NCI-H460 (cell line): ENCODE measurements around the gene VSIG10. TPM values are rescaled to one million over a fixed set of nuclear protein-coding genes. Genes with fewer than 3 reads are reported as not detected.
"Not testable (repeated sequence)": the region's sequence is repeated elsewhere in the genome, so short reads cannot be mapped to it uniquely, and the experiment has no call there.

Experiments
- DNase-seq: peaks from one replicate; pipeline ENCODE4 v3.0.0-alpha.2; 2016; ENCODE audit warnings: low read depth; ENCODE audit errors: extremely low read depth
- small RNA-seq, 2 experiments: library from RNA; depleted of rRNA; stranded (forward); fragments of <200 nt; gene quantifications; one replicate each; pipeline ENCODE3, GENCODE V24; 2014
- total RNA-seq: library from RNA; depleted of rRNA; stranded (reverse); fragments of >200 nt; shearing (Covaris generic); gene quantifications from 2 replicates; pipeline ENCODE4 v1.2.3, GENCODE V29; 2014; rRNA removed

Gene VSIG10
- total RNA-seq, 1 experiment from 2014 or later, result 20.4 TPM

GRCh38 chr12:118035190-118036041 is 68.4 kb downstream of the VSIG10 start:
- peak; percentile 38 for DNase-seq

DNA sequence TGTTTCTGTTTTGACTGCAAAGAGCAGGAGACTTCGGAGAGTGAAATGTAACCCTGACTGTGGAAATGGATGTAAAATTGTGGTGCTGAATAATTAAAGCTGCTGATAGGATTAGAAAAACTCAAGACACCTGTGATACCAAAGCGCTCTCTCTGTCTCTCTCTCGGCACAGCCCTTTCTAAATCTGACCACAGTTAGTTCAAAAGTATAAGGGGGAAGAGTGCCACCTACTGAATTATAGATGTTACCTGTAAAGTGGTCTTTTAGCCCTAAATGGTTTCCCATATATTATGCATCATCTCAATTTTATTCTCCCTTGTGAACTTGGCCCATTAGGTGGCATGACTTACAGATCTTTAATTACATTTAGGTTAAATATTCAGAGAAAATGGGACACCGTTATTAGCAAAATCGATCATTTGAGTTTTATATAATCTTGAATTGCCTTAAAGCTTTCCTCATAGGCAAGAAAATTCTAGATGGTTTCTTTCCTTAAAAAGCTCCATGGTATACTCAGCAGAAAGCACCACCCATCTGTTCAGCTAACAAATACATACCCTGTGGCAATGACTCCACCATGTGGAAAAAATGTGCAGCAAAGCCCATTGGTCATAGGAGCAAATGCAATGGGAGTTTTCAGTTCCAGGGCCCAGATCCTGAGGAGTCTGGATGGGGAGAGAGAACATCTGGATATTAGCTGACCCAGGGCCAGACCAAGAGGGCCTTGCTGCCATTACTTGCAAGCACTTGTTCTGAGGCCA is 69.2 kb downstream of the VSIG10 start:
- DNase-seq, result peak; percentile 60

DNA sequence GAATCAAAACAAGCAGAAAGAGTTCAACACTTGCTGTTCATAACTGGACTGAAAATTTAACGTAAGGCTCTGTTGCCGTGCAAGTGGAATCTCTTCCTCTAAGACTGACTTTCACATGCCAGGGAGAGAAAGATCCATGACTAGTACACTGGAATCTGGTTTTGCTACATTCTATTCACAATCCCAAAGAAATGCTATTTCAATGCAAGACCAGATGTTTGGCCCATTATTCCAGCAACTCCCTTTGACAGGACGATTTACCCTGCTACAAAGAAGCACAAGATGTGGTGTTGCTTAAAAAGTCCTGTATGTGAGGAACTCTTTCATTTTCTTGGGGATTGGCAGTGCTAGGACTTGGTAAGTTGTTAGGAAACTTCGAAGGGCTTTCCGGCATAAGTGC is 69.9 kb downstream of the VSIG10 start:
- DNase-seq, result no peak

DNA sequence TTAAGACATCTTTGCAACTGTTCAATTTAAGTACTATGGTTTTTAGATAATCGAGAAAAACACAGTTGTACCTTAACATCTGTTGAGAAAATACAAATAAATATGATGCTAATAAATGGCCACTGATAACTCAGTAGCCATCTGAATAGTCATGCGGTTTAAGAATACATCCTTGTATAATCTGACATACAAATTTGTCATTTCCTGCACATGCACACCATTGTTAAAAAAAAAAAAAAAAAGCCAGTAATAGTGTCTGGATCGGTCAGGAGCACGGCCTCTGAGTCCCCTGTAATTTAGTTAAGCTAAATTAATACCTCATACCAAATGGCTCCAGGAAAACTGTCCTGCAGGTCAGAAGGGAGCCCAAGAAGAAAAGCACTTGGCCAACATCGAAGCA is 70.5 kb downstream of the VSIG10 start:
- no peak for DNase-seq

DNA sequence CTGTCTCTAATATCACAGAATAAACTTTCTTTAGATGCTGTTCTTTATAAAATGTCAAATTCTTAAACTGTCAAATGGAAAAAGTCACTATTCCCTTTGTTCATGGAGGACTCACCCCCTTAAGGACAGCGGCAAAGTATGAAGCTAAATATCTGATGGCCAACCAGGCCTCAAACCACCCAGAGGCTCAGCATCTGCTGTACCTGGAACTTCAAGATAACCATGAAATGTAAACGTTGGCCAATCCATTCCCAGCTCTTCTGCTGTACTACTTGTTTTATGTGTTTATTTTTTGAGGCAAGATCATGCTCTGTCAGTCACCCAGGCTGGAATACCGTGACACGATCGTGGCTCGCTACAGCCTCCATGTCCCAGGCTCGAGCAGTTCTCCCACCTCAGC is 71.6 kb downstream of the VSIG10 start:
- DNase-seq, result no peak

DNA sequence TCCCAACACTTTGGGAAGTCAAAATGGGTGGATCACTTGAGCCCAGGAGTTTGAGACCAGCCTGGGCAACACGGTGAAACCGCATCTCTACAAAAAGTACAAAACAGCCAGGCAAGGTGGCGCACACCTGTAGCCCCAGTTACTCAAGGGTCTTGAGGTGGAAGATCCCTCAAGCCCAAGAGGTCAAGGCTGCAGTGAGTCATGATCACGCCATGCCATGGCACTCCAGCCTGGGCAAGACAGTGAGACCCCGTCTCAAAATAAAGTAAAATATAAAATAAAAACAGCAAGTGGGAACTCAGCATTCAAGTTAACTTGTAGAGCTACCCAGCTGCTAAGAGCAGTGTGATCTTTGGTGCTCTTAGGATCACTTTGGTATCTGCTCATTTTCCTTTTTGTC is 74.6 kb downstream of the VSIG10 start:
- DNase-seq, result no peak

DNA sequence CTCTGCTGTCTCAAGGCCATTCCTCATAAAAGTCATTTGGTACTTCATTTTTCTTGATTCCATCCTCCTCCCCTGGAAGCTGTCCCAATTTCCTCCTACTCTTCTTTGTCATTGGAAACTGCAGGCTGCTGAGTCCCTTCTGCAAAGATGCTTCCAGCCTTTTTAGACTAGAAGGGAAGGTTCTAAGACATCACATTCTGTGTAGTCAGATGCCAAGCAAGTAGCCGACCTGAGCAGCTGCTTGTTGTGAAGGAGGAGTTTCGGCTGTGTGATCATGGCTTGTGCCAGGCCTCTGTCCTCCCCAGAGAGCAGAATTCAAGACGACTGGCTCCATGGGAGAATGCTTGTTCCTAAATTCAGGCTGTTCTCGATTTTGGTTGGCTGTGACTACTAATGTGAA is 78.6 kb downstream of the VSIG10 start:
- no peak for DNase-seq

- DNase-seq, result no peak
Measured at GRCh38 chr12:118023301-118023860, 80.4 kb downstream of the VSIG10 start.

GRCh38 chr12:118022728-118023109 is 81.1 kb downstream of the VSIG10 start:
- no peak for DNase-seq

DNA sequence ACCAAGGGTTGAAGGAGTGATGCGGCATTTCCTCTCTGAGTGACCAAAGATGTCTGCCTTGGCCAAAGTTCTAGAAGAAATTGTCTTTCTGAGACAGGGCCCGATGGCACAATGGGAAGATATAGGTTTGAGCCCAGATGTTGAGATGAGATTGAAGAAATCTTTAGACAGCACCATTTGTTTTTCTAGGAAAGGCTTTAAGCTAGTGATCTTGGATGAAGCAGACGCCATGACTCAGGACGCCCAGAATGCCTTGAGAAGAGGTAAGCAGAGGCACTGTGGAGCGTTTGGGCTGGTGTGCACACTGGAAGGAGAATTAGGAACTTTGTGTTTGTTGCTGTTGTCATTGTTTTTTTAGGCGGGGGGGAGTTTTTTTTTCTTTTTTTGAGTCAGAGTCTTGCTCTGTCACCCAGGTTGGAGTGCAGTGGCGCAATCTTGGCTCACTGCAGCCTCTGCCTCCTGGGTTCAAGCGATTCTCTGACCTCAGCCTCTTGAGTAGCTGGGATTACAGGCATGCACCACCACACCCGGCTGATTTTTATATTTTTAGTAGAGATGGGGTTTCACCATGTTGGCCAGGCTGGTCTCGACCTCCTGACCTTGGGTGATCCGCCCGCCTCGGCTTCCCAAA is 81.6 kb downstream of the VSIG10 start:
- DNase-seq, result not testable (repeated sequence)

DNA sequence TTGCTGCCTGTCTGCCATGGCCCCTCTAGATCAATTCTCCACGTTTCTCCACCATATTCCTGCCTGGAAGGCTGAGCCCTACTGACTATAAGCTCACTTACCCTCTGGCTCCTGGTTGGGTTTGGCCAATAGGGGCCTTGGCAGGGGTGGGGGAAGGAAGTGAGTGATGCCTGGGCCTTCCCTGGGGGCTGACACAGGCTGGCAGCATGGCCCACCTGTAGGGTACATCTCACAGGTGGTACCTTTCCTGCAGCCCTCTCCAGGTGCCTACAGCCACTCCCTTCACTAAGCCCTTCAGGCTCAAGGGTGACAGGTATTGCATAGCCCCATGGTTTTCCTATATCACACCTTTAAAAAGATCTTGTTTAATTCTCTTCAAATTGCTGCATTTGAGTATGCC is 83.8 kb downstream of the VSIG10 start:
- no peak for DNase-seq

GRCh38 chr12:118017926-118018325 is 85.9 kb downstream of the VSIG10 start:
- DNase-seq, result no peak

DNA sequence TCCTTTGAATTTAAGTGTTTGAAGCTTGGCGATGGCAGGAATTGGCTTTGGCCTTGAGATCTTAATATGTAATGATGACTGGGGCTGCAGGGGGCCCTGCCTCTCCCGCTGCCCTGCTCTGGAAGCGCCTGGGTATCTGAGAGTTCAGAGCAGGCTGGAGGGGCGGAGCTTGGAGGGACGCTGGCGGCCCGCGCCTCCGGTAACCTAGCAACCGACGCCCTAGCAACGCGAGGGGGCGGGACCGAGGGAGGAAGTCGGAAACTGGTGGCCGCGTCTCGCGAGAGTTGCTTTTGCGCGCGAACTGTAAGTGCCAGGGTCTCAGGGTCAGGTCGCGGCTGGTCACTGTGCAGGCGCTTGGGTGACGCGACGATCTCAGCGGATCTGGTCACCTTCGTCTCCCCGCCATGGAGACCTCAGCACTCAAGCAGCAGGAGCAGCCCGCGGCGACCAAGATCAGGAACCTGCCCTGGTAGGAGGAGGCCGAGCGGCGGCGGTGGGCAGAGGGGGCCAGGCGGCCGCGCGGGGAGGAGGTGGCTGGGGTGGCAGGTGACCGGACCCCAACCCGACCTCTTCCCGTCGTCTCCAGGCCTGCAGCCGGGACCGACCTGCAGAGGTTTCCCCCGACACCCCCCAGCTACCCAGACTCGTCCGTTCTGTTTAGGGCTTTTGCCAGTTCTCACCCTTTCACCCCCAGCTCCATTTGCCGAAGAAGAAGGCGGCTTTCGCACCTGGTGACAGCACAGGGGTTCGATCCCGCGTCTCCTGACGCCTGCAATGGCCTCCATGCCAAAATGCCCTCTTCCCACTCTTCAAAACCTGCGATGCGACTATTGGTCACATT is 87.2 kb downstream of the VSIG10 start, which contains the start of gene RFC5:
RFC5 (plus strand) TSS at position 280 of the 841 bp plus-strand sequence; CDS start at position 405, 125 bp downstream.
- DNase-seq, result peak; percentile 97

DNA sequence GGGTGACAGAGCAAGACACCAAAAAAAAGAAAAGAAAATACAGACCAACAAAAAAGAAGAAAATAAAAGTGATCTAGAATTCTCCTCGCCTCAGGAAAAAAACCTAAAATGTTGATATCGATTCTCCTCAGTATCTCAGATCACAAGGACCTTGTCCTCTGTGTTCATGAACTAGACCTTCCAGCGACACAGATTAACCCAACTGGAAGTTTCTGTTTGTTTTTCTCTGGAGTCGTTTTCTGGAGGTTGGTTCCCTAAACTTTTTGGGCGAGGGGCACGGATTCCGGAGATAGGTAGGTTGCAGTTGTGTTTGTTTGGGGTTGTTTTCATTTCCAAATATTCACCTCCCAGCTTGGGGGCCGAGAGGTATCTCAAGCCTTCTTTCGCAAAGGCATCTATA is 87.9 kb downstream of the VSIG10 start:
- DNase-seq, result no peak

DNA sequence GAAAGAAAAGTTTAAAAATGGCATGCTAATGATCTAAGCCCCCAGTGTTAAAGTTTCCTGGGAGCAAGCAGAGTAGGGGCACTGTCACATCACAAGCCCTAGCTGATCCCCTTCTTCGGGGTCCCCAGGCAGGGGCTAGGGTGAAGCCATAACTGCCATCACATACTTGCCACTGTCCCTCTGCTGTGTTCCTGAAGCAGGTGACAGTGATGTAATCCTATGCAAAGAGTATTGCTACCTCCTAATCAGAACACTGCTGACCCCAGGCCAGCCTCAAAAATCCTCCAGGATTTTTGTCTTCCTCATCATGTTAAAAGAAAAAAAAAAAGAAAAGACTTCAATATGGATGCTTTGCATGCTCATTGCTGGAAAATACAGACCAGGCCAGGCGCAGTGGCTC is 88.5 kb downstream of the VSIG10 start:
- DNase-seq, result no peak

Small RNAs within 50 kb of the gene (small RNA-seq; reads per million reads assigned to genes)
- gene AC131159.1, result 0 reads per million in 2 experiments

Other genes with a start within 250 kb of the VSIG10 start
- gene KSR2, start 135.0 kb downstream of the VSIG10 start, total RNA-seq, result not detected in 2 replicates
- gene RFC5, start 87.3 kb downstream of the VSIG10 start, total RNA-seq, result 39.8 and 40.7 TPM in 2 replicates
- gene WSB2, start 42.8 kb downstream of the VSIG10 start, total RNA-seq, result 105 and 111 TPM in 2 replicates
- gene PEBP1, start 32.1 kb upstream of the VSIG10 start, total RNA-seq, result 86.0 and 89.5 TPM in 2 replicates